HepG2 (cell line): Measurements from ENCODE around the gene UBR1.

ENCODE experiments used
- BORCS8-MEF2B ChIP-seq: sonication (generic); formaldehyde crosslinking; IDR thresholded peaks from 2 replicates; pipeline ENCODE4 v1.8.0; 2022; ENCODE audit warnings: mild to moderate bottlenecking, missing genetic modification reagents
- CEBPB ChIP-seq: IDR thresholded peaks from 2 replicates; pipeline ENCODE4 v1.6.1; 2011; ENCODE audit warnings: low read depth, low read length, improper control_type of control experiment, borderline replicate concordance
- DPF2 ChIP-seq: sonication (generic); formaldehyde crosslinking; IDR thresholded peaks from 2 replicates; pipeline ENCODE4 v1.4.0; 2020; ENCODE audit warnings: mild to moderate bottlenecking, low read depth, missing genetic modification reagents, borderline replicate concordance
- GLI4 ChIP-seq: sonication (generic); formaldehyde crosslinking; IDR thresholded peaks from 2 replicates; pipeline ENCODE4 v1.5.1; 2020; ENCODE audit warnings: missing genetic modification reagents, mild to moderate bottlenecking, moderate library complexity, borderline replicate concordance
- KLF9 ChIP-seq: IDR thresholded peaks from 2 replicates; pipeline ENCODE4 v1.6.1; 2016; ENCODE audit warnings: low read depth
- POLR2A ChIP-seq, 2 experiments: IDR thresholded peaks; 2 replicates each; pipeline ENCODE4 v1.6.1; 2011; ENCODE audit warnings: low read depth in 2 of 2, low read length in 2 of 2, mild to moderate bottlenecking in 1 of 2, moderate library complexity in 1 of 2; ENCODE audit not compliant: insufficient read depth in 1 of 2
- YEATS2 ChIP-seq: sonication (generic); formaldehyde crosslinking; IDR thresholded peaks from 2 replicates; pipeline ENCODE4 v1.4.0; 2020; ENCODE audit warnings: missing genetic modification reagents, borderline replicate concordance
- ZNF644 ChIP-seq: IDR thresholded peaks from 2 replicates; pipeline ENCODE4 v1.6.1; 2016; ENCODE audit warnings: low read depth
- ZNF766 ChIP-seq: sonication (generic); formaldehyde crosslinking; IDR thresholded peaks from 2 replicates; pipeline ENCODE4 v1.5.0; 2020; ENCODE audit warnings: missing genetic modification reagents, borderline replicate concordance
- ZNF792 ChIP-seq: IDR thresholded peaks from 2 replicates; pipeline ENCODE4 v1.6.1; 2016
- TF ChIP-seq, protein P1 (sequence below): sonication (generic); formaldehyde crosslinking; IDR thresholded peaks from 2 replicates; pipeline ENCODE4 v1.5.0; 2020; ENCODE audit warnings: mild to moderate bottlenecking, missing genetic modification reagents, moderate library complexity
- TF ChIP-seq, protein P2 (sequence below): sonication (generic); formaldehyde crosslinking; IDR thresholded peaks from 2 replicates; pipeline ENCODE4 v1.4.0; 2020; ENCODE audit warnings: missing genetic modification reagents

DNA sequence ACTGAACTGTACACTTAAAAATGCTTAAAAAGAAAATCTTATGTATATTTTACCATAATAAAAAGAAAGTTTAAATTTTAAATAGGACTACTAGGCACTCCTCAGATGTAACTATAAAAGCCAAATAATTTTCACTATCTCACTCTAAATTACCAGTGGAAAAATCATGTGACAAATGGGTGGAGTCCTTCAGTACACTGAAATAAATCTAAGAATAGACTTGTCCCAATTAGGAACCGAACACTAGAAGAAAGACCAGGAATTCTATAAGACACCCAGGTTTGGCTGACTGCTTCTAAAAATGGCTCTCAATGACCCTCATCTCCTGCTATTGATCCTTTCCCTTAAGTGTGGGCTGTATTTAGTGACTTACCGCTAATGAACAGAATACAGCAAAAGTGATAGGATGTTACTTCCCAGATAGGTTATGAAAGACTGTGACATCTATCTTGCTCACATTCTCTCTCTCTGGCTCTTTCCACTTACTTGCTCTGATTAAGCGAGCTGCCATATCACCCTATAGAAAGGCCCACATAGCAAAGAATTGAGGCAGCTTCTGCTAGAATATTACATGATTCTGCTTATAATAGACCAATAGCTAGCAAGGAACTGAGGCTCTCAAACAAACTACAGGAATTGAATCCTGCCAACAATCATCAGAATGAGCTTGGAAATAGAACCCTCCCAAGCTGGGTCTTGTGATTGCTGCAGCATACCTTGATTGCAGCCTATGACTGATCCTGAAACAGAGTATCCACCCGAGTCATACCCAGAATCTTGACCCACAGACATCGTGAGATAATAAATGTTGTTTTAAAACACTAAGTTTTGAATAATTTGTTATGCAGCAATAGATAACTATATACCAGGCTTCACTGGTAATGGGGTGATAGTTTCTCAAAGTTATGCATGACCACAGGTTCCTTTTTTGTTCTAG lies 202.2 kb downstream of the UBR1 start:
- TF ChIP-seq, protein P1, sequence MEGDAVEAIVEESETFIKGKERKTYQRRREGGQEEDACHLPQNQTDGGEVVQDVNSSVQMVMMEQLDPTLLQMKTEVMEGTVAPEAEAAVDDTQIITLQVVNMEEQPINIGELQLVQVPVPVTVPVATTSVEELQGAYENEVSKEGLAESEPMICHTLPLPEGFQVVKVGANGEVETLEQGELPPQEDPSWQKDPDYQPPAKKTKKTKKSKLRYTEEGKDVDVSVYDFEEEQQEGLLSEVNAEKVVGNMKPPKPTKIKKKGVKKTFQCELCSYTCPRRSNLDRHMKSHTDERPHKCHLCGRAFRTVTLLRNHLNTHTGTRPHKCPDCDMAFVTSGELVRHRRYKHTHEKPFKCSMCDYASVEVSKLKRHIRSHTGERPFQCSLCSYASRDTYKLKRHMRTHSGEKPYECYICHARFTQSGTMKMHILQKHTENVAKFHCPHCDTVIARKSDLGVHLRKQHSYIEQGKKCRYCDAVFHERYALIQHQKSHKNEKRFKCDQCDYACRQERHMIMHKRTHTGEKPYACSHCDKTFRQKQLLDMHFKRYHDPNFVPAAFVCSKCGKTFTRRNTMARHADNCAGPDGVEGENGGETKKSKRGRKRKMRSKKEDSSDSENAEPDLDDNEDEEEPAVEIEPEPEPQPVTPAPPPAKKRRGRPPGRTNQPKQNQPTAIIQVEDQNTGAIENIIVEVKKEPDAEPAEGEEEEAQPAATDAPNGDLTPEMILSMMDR = no peak
- TF ChIP-seq CEBPB (no peak), ZNF792 (CRISPR knock-in tag) (no peak), ZNF644 (CRISPR knock-in tag) (no peak), DPF2 (CRISPR knock-in tag) (no peak), ZNF766 (CRISPR knock-in tag) (no peak), GLI4 (CRISPR knock-in tag) (no peak), POLR2A (IDR thresholded peaks at IDR 0.05; ENCODE audit: insufficient read depth in 1 of 2, low read depth in 2 of 2, low read length in 2 of 2) (no peak), YEATS2 (CRISPR knock-in tag) (no peak), BORCS8-MEF2B (CRISPR knock-in tag) (no peak), KLF9 (CRISPR knock-in tag) (no peak)
- TF ChIP-seq, protein P2, sequence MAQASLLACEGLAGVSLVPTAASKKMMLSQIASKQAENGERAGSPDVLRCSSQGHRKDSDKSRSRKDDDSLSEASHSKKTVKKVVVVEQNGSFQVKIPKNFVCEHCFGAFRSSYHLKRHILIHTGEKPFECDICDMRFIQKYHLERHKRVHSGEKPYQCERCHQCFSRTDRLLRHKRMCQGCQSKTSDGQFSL (CRISPR knock-in tag) = no peak
